DOHH2 (cell line): ENCODE results near the gene FILIP1.

Experiments used
- H3F3A ChIP-seq: fragments of 200-600 bp; sonication (generic), shearing (Covaris generic); 2 replicates; pipeline ENCODE4 v1.6.0; 2016; ENCODE audit warnings: antibody characterized with exemption, mild to moderate bottlenecking; ENCODE audit not compliant: control insufficient read depth, insufficient read depth
- H3K27ac ChIP-seq: fragments of 200-600 bp; sonication (generic); 2 replicates; pipeline ENCODE4 v1.5.1; 2014; ENCODE audit warnings: low read depth, mild to moderate bottlenecking, low read length, moderate library complexity
- H3K27me3 ChIP-seq: fragments of 200-600 bp; sonication (generic); 2 replicates; pipeline ENCODE4 v1.6.1; 2014; ENCODE audit warnings: mild to moderate bottlenecking, low read length, mixed read lengths; ENCODE audit not compliant: control insufficient read depth
- H3K36me3 ChIP-seq: fragments of 200-600 bp; sonication (generic); 2 replicates; pipeline ENCODE4 v1.6.1; 2014; ENCODE audit warnings: mild to moderate bottlenecking, low read length, moderate library complexity, mixed read lengths; ENCODE audit not compliant: control insufficient read depth
- H3K4me1 ChIP-seq: fragments of 200-600 bp; sonication (generic); 2 replicates; pipeline ENCODE4 v1.6.1; 2014; ENCODE audit warnings: mild to moderate bottlenecking, low read length, mixed read lengths; ENCODE audit not compliant: control insufficient read depth
- H3K4me2 ChIP-seq: fragments of 200-600 bp; sonication (generic); 2 replicates; pipeline ENCODE4 v1.6.0; 2014; ENCODE audit warnings: mild to moderate bottlenecking, low read length, moderate library complexity
- H3K4me3 ChIP-seq: fragments of 200-600 bp; sonication (generic); 2 replicates; pipeline ENCODE4 v1.5.1; 2014; ENCODE audit warnings: mild to moderate bottlenecking, low read length, mixed read lengths
- H3K79me2 ChIP-seq: fragments of 200-600 bp; sonication (generic); 2 replicates; pipeline ENCODE4 v1.6.1; 2014; ENCODE audit warnings: mild to moderate bottlenecking, low read length, mixed read lengths; ENCODE audit not compliant: control insufficient read depth
- H3K9me2 ChIP-seq: fragments of 200-600 bp; sonication (generic); replicated peaks from 2 replicates; pipeline ENCODE4 v1.6.1; 2014; ENCODE audit warnings: mild to moderate bottlenecking, low read length, mixed read lengths; ENCODE audit not compliant: control insufficient read depth
- H3K9me3 ChIP-seq: fragments of 200-600 bp; sonication (generic); 2 replicates; pipeline ENCODE4 v1.6.1; 2014; ENCODE audit warnings: antibody characterized with exemption, low read length, mixed read lengths; ENCODE audit not compliant: control insufficient read depth, insufficient read depth
- H4K20me1 ChIP-seq: fragments of 200-600 bp; sonication (generic); 2 replicates; pipeline ENCODE4 v1.6.0; 2014; ENCODE audit warnings: low read depth, mild to moderate bottlenecking, antibody characterized with exemption, low read length, moderate library complexity; ENCODE audit not compliant: control insufficient read depth, insufficient read depth
- EZH2phosphoT487 ChIP-seq: fragments of 200-600 bp; sonication (generic); IDR thresholded peaks from 2 replicates; pipeline ENCODE4 v1.6.1; 2017; ENCODE audit warnings: borderline replicate concordance, mild to moderate bottlenecking, antibody characterized with exemption, low read length, moderate library complexity, mixed read lengths
- TF ChIP-seq, protein P1 (sequence below): fragments of 200-600 bp; sonication (generic); IDR thresholded peaks from one replicate; pipeline ENCODE4 v1.5.1; 2014; ENCODE audit warnings: antibody characterized with exemption, mild to moderate bottlenecking, low read depth, low read length; ENCODE audit not compliant: poor library complexity, severe bottlenecking

FILIP1 gene

DNA sequence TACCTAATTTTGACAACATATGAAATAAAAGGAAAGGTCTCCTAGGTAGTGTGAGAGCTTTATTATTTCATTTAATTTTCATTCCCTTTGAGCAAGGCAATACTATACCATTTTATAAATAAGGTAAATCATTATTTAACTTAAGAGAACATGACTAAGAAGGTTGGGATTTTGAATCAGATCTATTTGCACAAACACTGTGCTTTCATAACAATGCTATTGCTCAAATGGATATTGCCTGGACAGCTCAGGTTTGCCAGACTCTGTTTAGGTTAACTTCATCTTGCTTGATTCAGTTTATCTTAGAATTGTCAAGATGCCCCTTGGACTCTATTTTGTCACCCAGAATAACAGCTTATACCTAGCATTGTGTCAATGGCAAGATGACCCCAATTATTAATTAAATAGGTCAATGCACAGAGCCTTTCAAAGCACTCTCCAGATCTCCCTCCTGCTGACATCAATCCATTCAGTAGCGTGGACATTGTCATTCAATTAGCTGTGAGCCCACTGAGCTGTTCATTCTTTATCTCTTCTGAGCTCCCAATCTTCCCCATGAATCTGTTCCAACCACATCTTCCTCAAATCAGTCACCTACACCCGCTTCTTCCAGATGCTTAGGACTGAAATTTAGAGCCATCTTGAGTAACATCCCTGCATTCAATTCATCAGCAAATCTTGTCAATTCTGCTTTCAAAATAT is 166.9 kb downstream of the FILIP1 start:
- Histone ChIP-seq H3K36me3 (no peaks in the 10 kb centered on the region), H3K27ac (no peak overlapping the region), H4K20me1 (no peaks in the 10 kb centered on the region), H3K4me1 (no peaks in the 10 kb centered on the region), H3K9me3 (no peaks in the 10 kb centered on the region), H3F3A (no peaks in the 10 kb centered on the region), H3K4me2 (no peak overlapping the region), H3K4me3 (no peak overlapping the region), H3K79me2 (no peaks in the 10 kb centered on the region), H3K9me2 (no peaks in the 10 kb centered on the region), H3K27me3 (no peaks in the 10 kb centered on the region)
- TF ChIP-seq, protein P1, sequence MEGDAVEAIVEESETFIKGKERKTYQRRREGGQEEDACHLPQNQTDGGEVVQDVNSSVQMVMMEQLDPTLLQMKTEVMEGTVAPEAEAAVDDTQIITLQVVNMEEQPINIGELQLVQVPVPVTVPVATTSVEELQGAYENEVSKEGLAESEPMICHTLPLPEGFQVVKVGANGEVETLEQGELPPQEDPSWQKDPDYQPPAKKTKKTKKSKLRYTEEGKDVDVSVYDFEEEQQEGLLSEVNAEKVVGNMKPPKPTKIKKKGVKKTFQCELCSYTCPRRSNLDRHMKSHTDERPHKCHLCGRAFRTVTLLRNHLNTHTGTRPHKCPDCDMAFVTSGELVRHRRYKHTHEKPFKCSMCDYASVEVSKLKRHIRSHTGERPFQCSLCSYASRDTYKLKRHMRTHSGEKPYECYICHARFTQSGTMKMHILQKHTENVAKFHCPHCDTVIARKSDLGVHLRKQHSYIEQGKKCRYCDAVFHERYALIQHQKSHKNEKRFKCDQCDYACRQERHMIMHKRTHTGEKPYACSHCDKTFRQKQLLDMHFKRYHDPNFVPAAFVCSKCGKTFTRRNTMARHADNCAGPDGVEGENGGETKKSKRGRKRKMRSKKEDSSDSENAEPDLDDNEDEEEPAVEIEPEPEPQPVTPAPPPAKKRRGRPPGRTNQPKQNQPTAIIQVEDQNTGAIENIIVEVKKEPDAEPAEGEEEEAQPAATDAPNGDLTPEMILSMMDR = no peak

GRCh38 chr6:75318900-75319299 is 174.7 kb downstream of the FILIP1 start:
- H3K79me2 ChIP-seq = no peaks in the 10 kb centered on the region
- no peaks in the 10 kb centered on the region for H3K9me3 ChIP-seq
- no peaks in the 10 kb centered on the region for H4K20me1 ChIP-seq
- H3K4me3 ChIP-seq = no peak overlapping the region
- H3K27ac ChIP-seq = no peak overlapping the region
- H3K4me2 ChIP-seq = no peak overlapping the region
- TF ChIP-seq, protein P1 = no peak
- no peak for TF ChIP-seq EZH2phosphoT487
- no peaks in the 10 kb centered on the region for H3K9me2 ChIP-seq
- H3K4me1 ChIP-seq = no peaks in the 10 kb centered on the region
- H3F3A ChIP-seq = no peaks in the 10 kb centered on the region
- H3K27me3 ChIP-seq = peaks cover 9% of the 10 kb centered on the region
- H3K36me3 ChIP-seq = no peaks in the 10 kb centered on the region

DNA sequence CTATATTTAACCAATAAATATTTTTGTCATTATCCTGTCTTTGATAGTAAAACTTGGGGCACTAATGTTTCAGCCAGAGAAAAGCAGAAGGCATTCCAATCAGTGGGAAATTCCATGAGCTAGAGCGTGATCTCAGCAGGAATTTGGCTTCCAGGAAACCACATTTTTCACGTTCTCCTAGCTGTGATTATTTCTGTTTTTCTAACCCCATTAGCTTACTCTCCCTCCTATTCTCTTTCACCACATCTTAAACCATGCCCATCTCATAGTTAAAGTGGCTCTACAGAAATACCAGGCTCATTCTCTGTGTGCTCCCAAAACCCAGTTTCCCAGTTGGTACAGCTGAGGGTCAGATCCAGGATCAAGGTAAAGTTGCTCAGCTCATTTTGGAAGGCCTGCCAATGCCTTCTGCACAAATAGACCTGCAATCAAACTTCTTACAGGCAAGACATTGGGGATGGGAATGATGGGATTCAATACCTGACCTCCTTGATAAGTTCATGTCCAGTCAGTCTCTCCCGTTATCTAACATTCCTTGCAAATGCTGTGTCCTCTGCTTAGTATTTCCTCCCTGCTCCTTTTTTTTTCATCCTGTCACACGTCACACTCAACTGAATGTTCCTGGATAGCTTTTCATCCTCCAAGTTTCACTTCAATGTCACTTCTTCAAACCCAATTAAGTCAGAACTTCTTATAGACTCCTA is 175.9 kb downstream of the FILIP1 start:
- H3F3A ChIP-seq = no peaks in the 10 kb centered on the region
- H3K36me3 ChIP-seq = no peaks in the 10 kb centered on the region
- TF ChIP-seq EZH2phosphoT487 = no peak
- TF ChIP-seq, protein P1 = no peak
- no peak overlapping the region for H3K4me2 ChIP-seq
- no peaks in the 10 kb centered on the region for H3K79me2 ChIP-seq
- H3K9me2 ChIP-seq = no peaks in the 10 kb centered on the region
- H4K20me1 ChIP-seq = no peaks in the 10 kb centered on the region
- H3K27me3 ChIP-seq = peaks cover 10% of the 10 kb centered on the region
- no peak overlapping the region for H3K27ac ChIP-seq
- H3K4me3 ChIP-seq = no peak overlapping the region
- no peaks in the 10 kb centered on the region for H3K9me3 ChIP-seq
- H3K4me1 ChIP-seq = no peaks in the 10 kb centered on the region
